GOT3 (cell line): ENCODE measurements around the gene CYTIP.

Experiments
- DNase-seq: peaks from one replicate; lab custom pipeline; 2025; ENCODE audit warnings: mixed read lengths; lab: John Stamatoyannopoulos, UW

The CYTIP gene

DNA sequence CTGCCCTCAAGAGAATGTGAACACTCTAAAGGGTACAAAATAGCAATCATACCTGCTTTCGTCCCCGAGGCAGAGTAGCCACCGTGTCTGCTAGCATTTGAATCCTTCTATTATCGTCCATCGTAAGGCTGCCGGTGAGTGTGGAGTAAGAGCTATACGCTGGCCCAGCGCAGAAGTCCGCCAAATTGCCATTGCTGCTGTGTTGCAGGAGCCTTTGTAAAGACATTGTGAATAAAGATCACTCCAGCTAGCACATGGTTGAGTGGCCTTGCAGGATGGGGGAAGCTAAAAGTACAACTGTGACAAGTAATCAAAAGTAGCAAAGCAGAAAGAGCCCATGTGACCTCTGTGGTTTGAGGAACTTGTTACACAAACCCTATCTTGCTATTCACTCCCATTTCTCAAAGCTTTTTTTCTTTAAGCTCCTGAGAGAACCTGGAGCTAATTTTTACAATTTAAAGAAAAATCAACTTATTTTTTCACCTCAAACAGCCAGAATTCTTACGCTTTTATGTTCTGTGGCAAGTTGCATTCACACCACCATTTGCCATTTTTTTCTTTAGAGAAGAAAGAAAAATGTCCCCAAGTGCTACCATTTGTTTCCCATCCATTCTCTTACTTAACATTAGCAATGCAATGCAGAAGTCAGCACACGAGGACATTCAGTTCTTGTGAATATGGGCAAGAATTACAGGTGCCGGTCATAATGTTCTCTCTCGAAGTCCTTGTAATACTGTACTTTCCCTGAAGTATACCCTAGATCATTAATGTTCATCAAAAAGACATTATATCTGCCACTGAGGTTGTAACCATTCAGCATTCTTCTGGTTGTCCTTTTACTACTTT, at the start of gene CYTIP:
TSS of gene CYTIP (minus strand) at position 295 of the 846 bp plus-strand sequence. CDS start at position 226, 69 bp downstream.
- no peak for DNase-seq

- peak; percentile 1 for DNase-seq
Observed at GRCh38 chr2:157492189-157492773, 48.4 kb upstream of the CYTIP start.

DNA sequence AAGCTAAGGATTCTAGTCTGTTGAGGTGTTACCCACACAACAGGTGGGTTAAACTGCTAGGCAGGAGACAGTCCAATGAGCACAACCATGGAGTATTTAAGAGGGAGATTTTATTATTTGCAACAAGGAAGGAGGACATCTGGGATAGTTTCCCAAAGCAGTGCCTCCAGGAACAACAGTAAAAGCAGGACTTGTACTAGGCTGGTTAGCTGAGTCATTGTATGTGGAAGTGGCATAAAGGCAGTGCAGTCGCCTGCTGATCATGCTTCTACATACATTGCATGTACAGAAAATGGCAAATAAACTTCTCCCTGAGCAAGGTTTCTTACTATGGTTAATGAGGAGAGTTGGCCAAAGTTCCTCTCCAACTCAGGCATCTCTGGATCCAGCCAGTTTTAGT, 46.1 kb upstream of the CYTIP start:
- DNase-seq: no peak

- DNase-seq: no peak
Observed at GRCh38 chr2:157488877-157489276, 45.0 kb upstream of the CYTIP start.

- DNase-seq: no peak
Observed at GRCh38 chr2:157487747-157488146, 43.9 kb upstream of the CYTIP start.

DNA sequence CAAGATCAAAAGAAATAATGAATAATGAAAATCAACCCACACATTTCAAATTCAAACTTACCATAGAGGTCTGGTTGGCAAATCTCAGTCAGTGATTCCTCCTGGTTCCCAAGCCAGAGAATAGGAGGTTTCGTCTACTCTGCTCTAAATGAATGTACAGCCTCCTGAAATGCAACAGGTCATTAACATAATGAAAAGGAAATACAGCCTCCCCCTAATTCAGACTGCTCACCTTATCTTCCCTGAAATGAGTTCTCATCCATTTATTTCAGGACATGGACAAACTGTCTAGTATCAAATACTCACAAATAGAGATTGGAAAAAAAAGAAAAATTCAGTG, 43.4 kb upstream of the CYTIP start:
- no peak for DNase-seq

DNA sequence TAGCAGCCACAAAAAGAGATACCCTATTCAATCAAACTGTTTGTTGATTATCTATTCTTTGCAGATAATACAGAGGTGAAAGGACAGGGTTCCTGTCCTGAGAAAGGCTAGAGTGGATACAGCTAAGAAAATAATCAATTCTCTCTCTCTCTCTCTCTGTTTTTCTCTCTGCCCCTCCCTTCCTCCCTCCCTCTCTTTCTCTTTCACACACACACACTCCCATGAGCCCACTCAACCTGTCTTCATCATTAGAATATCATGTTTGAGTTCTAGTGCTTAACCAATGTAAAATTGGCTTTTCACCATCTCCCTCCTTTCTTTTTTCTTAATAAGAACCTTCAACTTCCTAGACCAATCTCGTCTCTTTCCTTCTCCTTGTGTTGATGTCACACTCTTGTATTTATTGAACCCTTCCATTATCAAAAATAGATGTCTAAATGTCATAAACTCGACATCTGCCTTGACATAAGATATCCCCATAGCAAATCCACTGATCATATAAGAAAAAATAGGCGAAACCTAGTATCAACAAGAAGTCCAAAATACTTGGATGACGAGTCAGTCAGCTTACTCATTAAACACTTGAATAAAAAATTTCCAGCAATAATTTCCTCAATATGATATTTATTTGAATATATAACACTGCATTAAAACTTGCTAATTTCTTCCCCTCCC, 42.8 kb upstream of the CYTIP start:
- DNase-seq: no peak

DNA sequence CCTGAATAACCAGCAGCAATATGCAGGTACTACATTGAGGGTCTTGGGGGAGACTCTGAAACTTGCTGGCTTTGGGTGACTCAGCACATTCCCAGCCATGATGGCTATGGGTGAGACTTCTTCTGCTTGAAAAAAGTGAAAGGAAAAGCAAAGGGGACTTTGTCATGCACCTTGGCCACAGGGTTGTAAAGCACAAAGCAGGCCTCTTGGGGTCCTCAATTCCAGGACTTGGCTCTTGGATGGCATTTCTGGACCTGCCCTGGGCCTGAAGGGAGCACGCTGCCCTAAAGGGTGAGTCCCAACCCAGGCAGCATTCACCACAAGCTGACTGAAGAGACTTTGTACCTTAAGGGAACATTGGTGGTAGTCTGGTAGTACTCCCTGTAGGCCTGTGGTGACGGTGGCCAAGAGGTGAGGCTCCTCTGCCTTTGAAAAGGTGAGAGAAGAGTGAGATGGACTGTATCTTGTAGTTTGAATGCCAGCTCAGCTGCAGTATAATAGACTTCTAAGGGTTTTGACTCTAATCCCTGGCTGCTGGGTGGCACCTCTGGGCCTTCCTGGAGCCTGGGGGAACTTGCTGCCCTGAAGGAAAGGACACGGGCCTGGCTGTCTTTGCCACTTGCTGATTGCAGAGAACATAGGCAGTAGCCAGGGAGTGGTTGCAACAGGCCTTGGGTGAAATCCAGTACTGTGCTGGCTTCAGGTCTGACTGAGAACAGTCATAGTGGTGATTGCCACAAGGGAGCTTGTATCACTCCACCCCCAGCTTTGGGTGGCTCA, 36.5 kb upstream of the CYTIP start:
- peak; percentile 14 for DNase-seq

GRCh38 chr2:157479081-157480027, 35.5 kb upstream of the CYTIP start:
- DNase-seq: no peak

DNA sequence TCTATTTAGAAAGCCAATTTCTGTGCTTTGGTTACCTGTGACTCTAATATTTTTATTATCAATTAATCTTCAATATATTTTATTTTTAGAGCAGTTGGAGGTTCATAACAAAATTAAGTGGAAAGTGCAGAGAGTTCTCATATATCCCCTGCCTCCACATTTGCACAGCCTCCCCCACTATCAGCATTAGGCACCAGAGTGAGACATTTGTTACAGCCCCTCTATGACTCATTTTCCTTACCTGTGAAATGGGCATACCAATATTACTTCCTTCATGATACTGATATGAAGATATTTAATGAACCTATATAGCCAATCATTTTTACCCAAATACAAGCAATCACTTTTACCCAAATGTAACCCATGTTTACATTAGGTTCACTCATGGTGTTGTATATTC, 34.0 kb upstream of the CYTIP start:
- DNase-seq: no peak

DNA sequence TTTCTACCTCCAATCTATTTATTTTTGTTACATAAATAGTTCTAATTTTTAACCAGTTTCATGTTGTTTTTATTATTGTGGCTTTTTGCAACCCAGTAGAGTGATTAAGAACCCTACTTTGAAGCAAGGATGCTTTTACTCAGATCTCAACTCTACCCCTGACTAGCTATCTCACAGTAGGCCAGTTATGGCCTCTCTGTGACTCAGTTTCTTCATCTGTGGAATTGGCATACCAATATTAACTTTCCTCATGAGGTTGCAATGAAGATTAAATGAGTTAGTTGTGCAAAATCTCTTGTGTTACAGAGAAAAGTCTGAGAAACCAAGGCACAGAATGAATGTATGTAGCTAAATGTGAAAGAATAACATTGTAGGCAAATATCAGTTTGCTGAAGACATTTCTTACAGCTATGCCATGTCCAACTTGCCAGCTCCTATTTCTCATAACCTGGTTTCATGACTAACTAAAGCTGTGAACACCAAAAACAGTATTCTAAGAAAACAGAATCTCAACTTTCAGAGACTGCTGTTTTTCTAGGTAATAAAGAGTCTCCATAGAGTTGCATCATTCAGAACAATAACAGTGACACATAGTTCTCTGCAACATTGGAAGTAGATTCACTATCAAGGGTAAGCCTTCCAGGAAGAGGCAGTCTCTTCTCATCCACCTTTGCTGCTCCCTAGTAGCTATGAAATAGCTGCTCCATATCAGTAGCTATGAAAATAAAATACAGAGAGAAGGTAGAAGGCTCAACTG, 33.2 kb upstream of the CYTIP start:
- DNase-seq: no peak

- DNase-seq: no peak
Observed at GRCh38 chr2:157475722-157476390, 32.0 kb upstream of the CYTIP start.

DNA sequence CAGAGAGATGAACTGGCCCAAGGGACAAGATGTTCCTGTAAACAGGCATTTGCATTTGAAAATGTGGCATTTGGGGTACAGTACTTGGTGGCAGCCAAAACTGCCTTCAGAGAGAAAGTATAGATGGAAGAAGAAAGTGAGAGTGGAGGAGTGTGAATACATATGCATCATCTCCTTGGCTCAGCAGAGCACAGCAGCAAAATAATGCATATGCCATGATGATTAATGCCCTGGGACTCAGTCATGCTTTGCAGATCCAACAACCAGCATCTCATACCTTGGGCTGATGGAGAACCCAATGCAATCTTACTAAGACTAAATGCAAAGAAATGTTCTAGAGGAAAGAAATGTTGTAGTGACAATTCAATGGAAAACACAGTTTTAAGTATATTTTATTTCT, 29.7 kb upstream of the CYTIP start:
- DNase-seq: no peak

GRCh38 chr2:157471078-157471477, 27.2 kb upstream of the CYTIP start:
- no peak for DNase-seq

DNA sequence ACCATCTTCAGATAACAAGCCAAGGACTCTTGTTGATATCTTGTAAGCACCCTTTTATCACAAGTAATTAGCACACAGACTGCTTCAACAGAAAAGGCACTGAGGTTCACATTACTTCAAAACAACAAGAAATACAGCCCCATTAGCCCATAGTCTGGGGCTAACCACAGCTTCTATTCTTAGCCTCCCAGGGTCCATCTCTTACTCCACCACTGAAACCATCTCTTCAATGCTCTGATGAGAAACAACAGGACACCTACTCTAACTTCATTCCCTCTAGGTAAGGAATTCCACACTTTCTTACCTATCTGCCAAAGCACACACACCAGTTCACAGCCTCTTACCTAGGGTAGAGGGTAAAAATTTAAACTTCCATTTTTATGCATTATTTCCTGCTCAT, 26.4 kb upstream of the CYTIP start:
- no peak for DNase-seq

DNA sequence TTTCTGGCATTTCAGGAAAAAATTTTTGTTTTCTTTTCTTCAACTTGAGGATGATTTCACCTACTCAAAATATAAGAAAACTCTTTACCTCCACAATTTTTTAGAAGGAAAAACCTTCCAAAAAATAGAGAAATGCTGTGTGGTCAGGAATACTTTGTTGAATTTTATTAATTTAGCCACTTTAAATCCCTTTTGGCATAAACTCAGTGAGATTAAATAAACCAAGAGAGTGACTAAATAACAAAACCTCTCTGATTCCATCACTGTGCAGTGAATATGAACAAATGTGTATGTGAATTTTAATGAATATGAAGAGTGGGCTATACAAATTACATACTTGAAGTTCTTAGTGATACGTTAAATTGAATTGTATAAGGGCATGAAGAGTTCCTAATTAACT, 25.8 kb upstream of the CYTIP start:
- DNase-seq: no peak

DNA sequence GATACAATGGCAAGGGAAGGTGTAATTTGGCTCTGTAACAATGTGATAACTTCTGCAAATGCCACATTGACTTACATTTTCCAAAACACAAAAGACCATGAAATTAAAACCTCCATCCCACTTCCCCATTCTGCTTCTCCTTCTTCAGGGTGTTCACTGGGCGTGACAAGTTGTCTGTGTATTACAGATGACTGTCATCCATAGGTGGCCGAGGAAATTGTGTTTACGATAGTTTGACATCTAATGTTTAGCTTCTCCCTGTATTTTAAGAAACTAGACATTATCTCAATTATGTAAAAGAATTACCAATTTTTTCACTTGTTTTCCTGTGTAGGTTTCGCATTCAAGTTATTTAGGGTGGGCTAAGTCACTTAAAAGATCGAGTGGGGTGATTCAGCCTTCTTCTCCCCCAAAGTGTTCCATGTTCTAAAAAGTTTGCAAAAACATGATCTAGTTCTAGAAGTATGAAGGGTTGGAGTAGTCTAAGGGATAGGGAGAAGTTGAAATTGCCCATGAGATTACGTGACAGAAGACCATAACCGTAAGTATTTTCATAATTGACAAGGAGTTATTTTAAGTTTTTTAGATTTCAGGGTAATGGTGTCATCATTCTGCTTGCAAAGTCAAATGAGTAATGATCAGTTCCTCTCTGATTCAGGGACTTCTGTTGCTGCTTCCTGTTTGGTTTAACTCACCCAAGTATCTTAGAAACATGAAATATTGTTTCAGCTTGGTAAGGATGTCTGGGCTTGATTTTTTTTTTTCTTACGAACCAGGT, 25.2 kb upstream of the CYTIP start:
- DNase-seq: no peak

GRCh38 chr2:157466764-157467163, 22.9 kb upstream of the CYTIP start:
- DNase-seq: no peak

- DNase-seq: no peak
Observed at GRCh38 chr2:157465554-157465953, 21.7 kb upstream of the CYTIP start.
